Renal pelvis (tissue), 3 donors: ENCODE results near the gene MUC21. TPM values are rescaled to one million over a fixed set of nuclear protein-coding genes. Genes with fewer than 3 reads are reported as not detected.

Experiments used
- polyA plus RNA-seq, 3 donors: library from polyadenylated mRNA; unstranded; fragments of 120-200 nt; gene quantifications; one replicate each; pipeline ENCODE4 v1.2.1, GENCODE V29; 2013; ENCODE audit not compliant: insufficient read length in 3 of 3

Gene MUC21
- polyA plus RNA-seq, 3 donors, result 0.09 TPM; not detected in 2

Other genes starting within 250 kb of the MUC21 start
- 100 to 1,000 TPM; 138 to 144 (median 138) TPM for gene FLOT1, start 241.0 kb upstream of the MUC21 start, polyA plus RNA-seq
- 10 to 100 TPM; 21.0 to 21.8 (median 21.2) TPM for gene IER3, start 239.2 kb upstream of the MUC21 start, polyA plus RNA-seq
- gene DDR1, start 99.2 kb upstream of the MUC21 start, polyA plus RNA-seq, result 100 to 1,000 TPM; 196 to 203 (median 201) TPM
- 10 to 100 TPM; 48.1 to 50.5 (median 48.9) TPM for gene GTF2H4, start 75.5 kb upstream of the MUC21 start, polyA plus RNA-seq
- 10 to 100 TPM; 45.6 to 64.7 (median 55.3) TPM for gene VARS2, start 69.5 kb upstream of the MUC21 start, polyA plus RNA-seq
- 1 to 10 TPM in 2 of 3 donors, under 1 TPM in 1; 0.63 to 1.7 (median 1.2) TPM for gene SFTA2, start 51.5 kb upstream of the MUC21 start, polyA plus RNA-seq
- under 1 TPM; 0.07 to 0.13 (median 0.09) TPM for gene MUCL3, start 42.7 kb upstream of the MUC21 start, polyA plus RNA-seq
- gene MUC22, start 26.8 kb downstream of the MUC21 start, polyA plus RNA-seq, result not detected
- gene C6orf15, start 128.9 kb downstream of the MUC21 start, polyA plus RNA-seq, result not detected
- gene PSORS1C1, start 131.1 kb downstream of the MUC21 start, polyA plus RNA-seq, result under 1 TPM in 1 of 3 donors, not detected in 2; 0.36 TPM
- gene CDSN, start 136.7 kb downstream of the MUC21 start, polyA plus RNA-seq, result under 1 TPM in 1 of 3 donors, not detected in 2; 0.06 TPM
- gene PSORS1C2, start 155.3 kb downstream of the MUC21 start, polyA plus RNA-seq, result under 1 TPM in 1 of 3 donors, not detected in 2; 0.10 TPM
- gene CCHCR1, start 174.1 kb downstream of the MUC21 start, polyA plus RNA-seq, result 10 to 100 TPM; 35.4 to 48.5 (median 41.7) TPM
- gene TCF19, start 174.9 kb downstream of the MUC21 start, polyA plus RNA-seq, result 10 to 100 TPM; 16.3 to 21.4 (median 17.3) TPM
- 1 to 10 TPM; 1.9 to 9.2 (median 7.2) TPM for gene POU5F1, start 187.0 kb downstream of the MUC21 start, polyA plus RNA-seq